GM12878 (cell line): ENCODE measurements around the gene SEC11A.

Experiments
- CREM ChIP-seq: IDR thresholded peaks from 2 replicates; pipeline ENCODE4 v1.6.1; 2014; ENCODE audit warnings: antibody characterized with exemption, low read depth
- CTCF ChIP-seq, 3 experiments: IDR thresholded peaks in 2 of 3; conservative IDR thresholded peaks in 1 of 3; 2 replicates each; pipeline ENCODE4 v1.5.1; 2011; ENCODE audit warnings: low read depth in 3 of 3, low read length in 3 of 3, mild to moderate bottlenecking in 3 of 3, control low read depth in 2 of 3, moderate library complexity in 2 of 3, inconsistent platforms in 1 of 3, mixed read lengths in 1 of 3; ENCODE audit not compliant: control insufficient read depth in 2 of 3, insufficient read depth in 1 of 3; ENCODE audit errors: extremely low read depth in 1 of 3
- EP300 ChIP-seq, 2 experiments: fragments of 150-350 bp in 1 of 2; IDR thresholded peaks; 2 replicates each; pipeline ENCODE4 v1.6.1; 2011 to 2012; ENCODE audit warnings: low read depth in 2 of 2, low read length in 2 of 2, borderline replicate concordance in 1 of 2, improper control_type of control experiment in 1 of 2, inconsistent platforms in 1 of 2; ENCODE audit not compliant: control insufficient read depth in 1 of 2
- EZH2 ChIP-seq: IDR thresholded peaks from 2 replicates; pipeline ENCODE4 v1.6.1; 2012; ENCODE audit warnings: low read depth, mild to moderate bottlenecking, control low read depth, inconsistent platforms, low read length, borderline replicate concordance; ENCODE audit not compliant: control insufficient read depth
- FOXK2 ChIP-seq: fragments of 450-650 bp; IDR thresholded peaks from 2 replicates; pipeline ENCODE4 v1.6.1; 2017; ENCODE audit warnings: mild to moderate bottlenecking, moderate library complexity
- JUND ChIP-seq: IDR thresholded peaks from 2 replicates; pipeline ENCODE4 v1.6.1; 2012; ENCODE audit warnings: low read depth, mild to moderate bottlenecking, low read length, improper control_type of control experiment, moderate library complexity
- RAD21 ChIP-seq: IDR thresholded peaks from 2 replicates; pipeline ENCODE4 v1.6.1; 2011; ENCODE audit warnings: mild to moderate bottlenecking, low read depth, low read length, moderate library complexity; ENCODE audit not compliant: insufficient read depth
- REST ChIP-seq: IDR thresholded peaks from 2 replicates; pipeline ENCODE4 v1.6.1; 2012; ENCODE audit warnings: mild to moderate bottlenecking, low read depth, low read length
- SMAD1 ChIP-seq: fragments of 450-650 bp; IDR thresholded peaks from 2 replicates; pipeline ENCODE4 v1.6.1; 2018; ENCODE audit warnings: mild to moderate bottlenecking, low read depth; ENCODE audit not compliant: partially characterized antibody
- YY1 ChIP-seq: IDR thresholded peaks from 2 replicates; pipeline ENCODE4 v1.6.1; 2011; ENCODE audit warnings: low read depth, mild to moderate bottlenecking, low read length
- ZBTB33 ChIP-seq: fragments of 450-650 bp; IDR thresholded peaks from 2 replicates; pipeline ENCODE4 v1.6.1; 2017; ENCODE audit warnings: mild to moderate bottlenecking
- TF ChIP-seq, protein P1 (sequence below): IDR thresholded peaks from 2 replicates; pipeline ENCODE4 v1.6.1; 2012; ENCODE audit warnings: low read depth, low read length, improper control_type of control experiment
- TF ChIP-seq, protein P2 (sequence below): IDR thresholded peaks from 2 replicates; pipeline ENCODE4 v1.6.1; 2012; ENCODE audit warnings: low read length, inconsistent platforms

DNA sequence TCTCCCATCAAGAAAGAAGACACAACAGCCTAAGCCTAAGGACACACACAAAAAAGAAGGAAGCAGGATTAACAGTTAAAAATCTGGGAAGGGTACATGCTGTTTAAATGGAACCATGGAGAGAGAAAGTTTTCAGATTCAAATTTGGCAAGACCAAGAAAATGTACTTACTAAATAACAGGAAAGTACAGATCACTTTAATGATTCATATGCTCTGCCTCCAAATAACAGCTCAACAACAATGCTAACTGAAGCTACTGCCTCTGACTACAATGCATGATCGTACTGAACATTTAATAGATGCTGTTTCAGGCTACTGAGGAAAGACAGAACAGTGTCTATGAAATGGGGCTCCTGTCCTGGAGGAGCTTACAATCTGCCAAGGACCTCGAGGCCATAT lies 49.6 kb downstream of the SEC11A start:
- TF ChIP-seq SMAD1 (no peak), YY1 (no peak), EP300 (IDR thresholded peaks at IDR 0.05; ENCODE audit: borderline replicate concordance in 1 of 2, control insufficient read depth in 1 of 2, low read depth in 2 of 2, low read length in 2 of 2) (no peak), RAD21 (no peak), CREM (no peak), EZH2 (no peak), ZBTB33 (no peak), REST (no peak), FOXK2 (no peak), CTCF (IDR thresholded peaks at IDR 0.05 in 2 of 3, conservative IDR thresholded peaks at IDR 0.05 in 1 of 3; ENCODE audit: control insufficient read depth in 2 of 3, extremely low read depth in 1 of 3, insufficient read depth in 1 of 3, low read depth in 3 of 3, low read length in 3 of 3) (no peak), JUND (no peak)
- TF ChIP-seq, protein P1, sequence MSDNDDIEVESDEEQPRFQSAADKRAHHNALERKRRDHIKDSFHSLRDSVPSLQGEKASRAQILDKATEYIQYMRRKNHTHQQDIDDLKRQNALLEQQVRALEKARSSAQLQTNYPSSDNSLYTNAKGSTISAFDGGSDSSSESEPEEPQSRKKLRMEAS: no peak
- TF ChIP-seq, protein P2, sequence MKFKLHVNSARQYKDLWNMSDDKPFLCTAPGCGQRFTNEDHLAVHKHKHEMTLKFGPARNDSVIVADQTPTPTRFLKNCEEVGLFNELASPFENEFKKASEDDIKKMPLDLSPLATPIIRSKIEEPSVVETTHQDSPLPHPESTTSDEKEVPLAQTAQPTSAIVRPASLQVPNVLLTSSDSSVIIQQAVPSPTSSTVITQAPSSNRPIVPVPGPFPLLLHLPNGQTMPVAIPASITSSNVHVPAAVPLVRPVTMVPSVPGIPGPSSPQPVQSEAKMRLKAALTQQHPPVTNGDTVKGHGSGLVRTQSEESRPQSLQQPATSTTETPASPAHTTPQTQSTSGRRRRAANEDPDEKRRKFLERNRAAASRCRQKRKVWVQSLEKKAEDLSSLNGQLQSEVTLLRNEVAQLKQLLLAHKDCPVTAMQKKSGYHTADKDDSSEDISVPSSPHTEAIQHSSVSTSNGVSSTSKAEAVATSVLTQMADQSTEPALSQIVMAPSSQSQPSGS: no peak
